HG03378 (cell line): ENCODE data around the gene LFNG.

ENCODE experiments used
- ATAC-seq: cut with Tn5 transposase; IDR thresholded peaks from one replicate; pipeline ENCODE4 v1.9.1; 2021; ENCODE audit warnings: mild to moderate bottlenecking, moderate library complexity; ENCODE audit not compliant: unreplicated experiment

LFNG gene

GRCh38 chr7:2566890-2567678 is 47.5 kb downstream of the LFNG start:
- peak; percentile 50 for ATAC-seq

- no peak for ATAC-seq
Measured at GRCh38 chr7:2567679-2568278, 48.2 kb downstream of the LFNG start.

GRCh38 chr7:2568521-2569223 is 49.1 kb downstream of the LFNG start:
- ATAC-seq: no peak

GRCh38 chr7:2569421-2569820 is 49.8 kb downstream of the LFNG start:
- ATAC-seq: no peak

GRCh38 chr7:2570021-2570420 is 50.4 kb downstream of the LFNG start:
- ATAC-seq: no peak

GRCh38 chr7:2571409-2571808 is 51.8 kb downstream of the LFNG start:
- ATAC-seq: no peak

GRCh38 chr7:2572101-2572842 is 52.7 kb downstream of the LFNG start:
- ATAC-seq: no peak

GRCh38 chr7:2573761-2574160 is 54.2 kb downstream of the LFNG start:
- ATAC-seq: no peak

GRCh38 chr7:2575046-2575732 is 55.6 kb downstream of the LFNG start:
- no peak for ATAC-seq

- no peak for ATAC-seq
Measured at GRCh38 chr7:2575733-2576340, 56.3 kb downstream of the LFNG start.

- no peak for ATAC-seq
Measured at GRCh38 chr7:2576742-2577491, 57.3 kb downstream of the LFNG start.
